GM12874 (cell line): Measurements from ENCODE around the gene ADGRD1.

Source experiments
- CTCF ChIP-seq: IDR thresholded peaks from 2 replicates; pipeline ENCODE4 v1.5.1; 2011; ENCODE audit warnings: low read depth, mild to moderate bottlenecking, control low read depth, low read length, moderate library complexity; ENCODE audit not compliant: insufficient read depth

Gene ADGRD1

DNA sequence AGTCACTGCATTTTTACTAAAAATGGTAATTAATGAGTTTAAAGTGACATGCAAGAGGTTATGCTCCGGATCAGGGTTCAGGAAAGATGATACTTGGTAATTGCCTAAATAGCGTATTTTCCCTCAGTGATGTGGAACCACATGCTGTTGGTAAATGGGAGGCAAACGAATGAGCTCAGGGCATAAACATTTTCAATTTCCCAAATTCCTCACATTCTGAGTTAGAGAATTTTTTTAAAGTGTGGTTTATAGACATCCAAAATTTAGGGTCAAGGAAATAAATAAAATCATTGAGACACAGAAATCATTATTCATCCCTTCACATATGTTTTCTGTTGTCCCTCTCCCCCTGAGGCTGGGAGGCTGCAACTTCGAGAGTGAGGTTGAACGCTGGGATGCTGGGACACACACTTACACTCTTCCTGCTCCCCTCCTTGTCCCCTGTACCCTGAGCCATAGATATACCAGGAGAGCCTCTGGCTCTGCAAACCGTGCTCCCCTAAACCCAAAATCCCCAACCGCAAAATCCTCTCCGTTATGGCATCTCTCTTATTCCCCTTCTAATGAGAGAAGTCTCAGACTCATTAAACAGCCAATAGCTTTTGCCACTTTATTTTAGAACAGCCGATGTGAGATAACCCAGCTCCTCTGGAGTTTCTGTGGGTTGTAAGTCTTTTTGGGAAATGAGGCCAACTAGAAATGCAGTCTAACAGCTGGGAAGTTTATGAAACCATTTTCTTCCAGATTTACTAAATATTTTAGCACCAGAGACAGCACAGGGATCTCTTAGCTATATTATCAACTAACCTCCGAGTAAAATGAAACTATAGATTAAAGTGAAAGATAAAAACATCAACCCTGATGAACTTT lies 21.4 kb upstream of the ADGRD1 start:
- TF ChIP-seq CTCF = no peak

DNA sequence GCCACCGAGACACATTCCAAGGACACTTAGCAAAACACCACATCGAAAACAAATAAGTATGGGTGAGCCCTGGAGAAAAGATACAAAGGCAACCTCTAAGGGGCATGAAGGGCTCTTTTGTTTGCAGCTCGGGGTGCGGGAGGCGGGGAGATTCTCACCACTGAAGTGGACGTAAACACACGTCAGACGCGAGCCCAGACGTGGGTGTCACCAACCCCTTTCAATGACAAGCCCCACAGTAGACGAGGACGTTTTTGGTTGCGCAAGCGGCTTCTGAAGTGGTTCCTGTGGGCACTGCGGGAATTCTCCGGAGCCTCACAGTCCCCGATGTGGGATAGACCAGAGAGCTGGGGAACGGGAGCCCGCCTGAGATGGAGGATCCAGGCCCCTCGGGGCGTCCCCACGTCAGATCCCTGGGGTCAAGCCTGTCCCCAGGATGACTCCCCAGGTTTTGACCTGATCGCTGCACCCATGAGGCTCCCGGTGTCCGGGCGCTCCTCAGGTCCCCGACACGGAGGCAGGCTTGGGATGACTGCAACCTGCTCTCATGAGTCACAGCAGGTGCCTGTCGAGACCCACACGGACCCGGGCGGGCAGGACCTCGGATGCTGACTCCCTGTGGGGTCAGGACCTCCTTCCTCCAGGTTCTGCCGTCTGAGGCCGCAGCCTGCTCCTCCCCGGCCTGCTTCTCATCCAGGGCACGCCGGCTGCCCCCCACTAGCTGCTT lies 20.3 kb upstream of the ADGRD1 start:
- TF ChIP-seq CTCF = no peak

- TF ChIP-seq CTCF = no peak
Observed at GRCh38 chr12:130934753-130935152, 19.0 kb upstream of the ADGRD1 start.

DNA sequence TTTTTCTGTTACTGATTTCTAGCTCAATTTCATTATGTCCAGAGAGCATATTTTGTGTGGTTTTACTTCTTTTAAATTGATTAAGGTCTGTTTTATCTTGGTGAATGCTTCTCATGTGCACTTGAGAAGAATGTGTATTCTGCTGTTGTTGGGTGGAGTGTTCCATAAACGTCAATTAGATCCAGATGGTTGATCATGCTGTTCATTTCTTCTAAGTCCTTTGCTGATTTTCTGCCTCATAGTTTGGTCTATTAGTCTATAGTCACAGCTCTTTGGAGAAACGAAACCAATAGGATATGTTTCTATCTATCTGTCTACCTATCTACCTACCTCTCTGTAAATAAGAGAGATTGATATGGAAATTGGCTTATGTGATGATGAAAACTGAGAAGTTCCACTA lies 17.1 kb upstream of the ADGRD1 start:
- no peak for TF ChIP-seq CTCF

DNA sequence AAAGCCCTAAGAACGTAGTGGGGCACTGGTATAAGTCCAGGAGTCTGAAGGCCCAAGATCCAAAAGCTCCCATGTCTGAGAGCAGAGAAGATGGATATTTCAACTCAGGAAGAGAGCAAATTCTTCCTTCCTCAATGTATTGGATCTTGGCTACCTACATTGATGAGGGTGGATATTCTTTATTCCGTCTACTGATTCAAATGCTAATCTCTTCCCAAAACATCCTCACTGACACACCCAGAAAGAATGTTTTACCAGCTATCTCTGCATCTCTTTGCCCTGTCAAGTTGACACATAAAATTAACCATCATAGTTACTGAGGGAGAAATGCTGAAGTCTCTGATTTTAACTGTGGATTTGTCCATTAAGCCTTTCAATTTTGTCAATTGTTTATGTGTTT lies 16.6 kb upstream of the ADGRD1 start:
- TF ChIP-seq CTCF = no peak

DNA sequence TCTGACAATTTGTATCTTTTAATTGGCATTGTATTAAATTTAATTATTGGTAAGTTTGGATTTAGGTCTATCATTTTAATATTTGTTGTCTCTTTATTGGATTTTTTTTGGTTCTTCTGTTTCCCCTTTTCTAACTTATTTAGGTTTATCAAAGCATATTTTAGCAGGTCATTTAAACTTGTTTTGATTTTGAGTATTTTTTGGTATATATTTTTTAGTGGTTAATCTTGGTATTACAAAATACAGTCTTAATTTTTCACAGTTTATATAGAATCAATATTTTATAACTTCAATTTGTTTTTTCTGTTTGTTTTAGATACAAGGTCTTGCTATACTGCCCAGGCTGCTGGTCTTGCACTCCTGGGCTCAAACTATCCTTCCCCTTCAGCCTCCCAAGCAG lies 15.5 kb upstream of the ADGRD1 start:
- TF ChIP-seq CTCF = no peak

DNA sequence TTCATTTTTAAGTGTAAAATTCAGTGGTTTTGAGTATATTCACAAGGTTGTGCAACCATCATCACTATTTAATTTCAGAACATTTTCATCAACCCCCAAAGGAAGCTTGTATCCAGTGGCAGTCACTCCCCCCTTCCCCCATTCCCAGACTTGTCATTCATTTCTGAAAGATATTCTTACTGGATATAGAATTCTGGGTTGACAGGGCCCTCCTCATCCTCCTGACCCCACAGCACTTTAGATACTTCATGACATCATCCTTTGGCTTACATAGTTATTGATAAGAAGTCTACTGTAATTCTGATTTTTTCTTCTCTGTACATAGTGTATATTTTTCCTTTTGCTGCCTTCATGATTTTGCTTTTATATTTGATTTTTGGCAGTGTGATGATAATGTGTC lies 8.8 kb upstream of the ADGRD1 start:
- no peak for TF ChIP-seq CTCF
